ENCODE measurements around the gene SLC22A23.

The SLC22A23 gene

GRCh38 chr6:3351829-3352524, 104.9 kb downstream of the SLC22A23 start:
- no peak for DNase-seq (ENCODE audit: low read depth)

- no peak for DNase-seq (ENCODE audit: low read depth)
Observed at GRCh38 chr6:3351105-3351676, 105.7 kb downstream of the SLC22A23 start.

- DNase-seq (ENCODE audit: low read depth): no peak
Observed at GRCh38 chr6:3350252-3350796, 106.5 kb downstream of the SLC22A23 start.

- no peak for DNase-seq (ENCODE audit: low read depth)
Observed at GRCh38 chr6:3349388-3350251, 107.2 kb downstream of the SLC22A23 start.

- no peak for DNase-seq (ENCODE audit: low read depth)
Observed at GRCh38 chr6:3348821-3349220, 108.0 kb downstream of the SLC22A23 start.

GRCh38 chr6:3347826-3348225, 109.0 kb downstream of the SLC22A23 start:
- DNase-seq (ENCODE audit: low read depth): no peak

GRCh38 chr6:3347247-3347646, 109.6 kb downstream of the SLC22A23 start:
- no peak for DNase-seq (ENCODE audit: low read depth)

GRCh38 chr6:3346476-3346875, 110.4 kb downstream of the SLC22A23 start:
- DNase-seq (ENCODE audit: low read depth): no peak

GRCh38 chr6:3345836-3346235, 111.0 kb downstream of the SLC22A23 start:
- DNase-seq (ENCODE audit: low read depth): no peak

- DNase-seq (ENCODE audit: low read depth): no peak
Observed at GRCh38 chr6:3343089-3343883, 113.6 kb downstream of the SLC22A23 start.

- no peak for DNase-seq (ENCODE audit: low read depth)
Observed at GRCh38 chr6:3341467-3341866, 115.4 kb downstream of the SLC22A23 start.

- DNase-seq (ENCODE audit: low read depth): no peak
Observed at GRCh38 chr6:3340894-3341293, 116.0 kb downstream of the SLC22A23 start.

GRCh38 chr6:3340358-3340802, 116.5 kb downstream of the SLC22A23 start:
- no peak for DNase-seq (ENCODE audit: low read depth)

- no peak for DNase-seq (ENCODE audit: low read depth)
Observed at GRCh38 chr6:3339811-3340210, 117.0 kb downstream of the SLC22A23 start.

GRCh38 chr6:3337521-3338350, 119.1 kb downstream of the SLC22A23 start:
- DNase-seq (ENCODE audit: low read depth): no peak

GRCh38 chr6:3336859-3337515, 119.9 kb downstream of the SLC22A23 start:
- no peak for DNase-seq (ENCODE audit: low read depth)

- DNase-seq (ENCODE audit: low read depth): no peak
Observed at GRCh38 chr6:3336066-3336786, 120.6 kb downstream of the SLC22A23 start.

- DNase-seq (ENCODE audit: low read depth): no peak
Observed at GRCh38 chr6:3335169-3335568, 121.7 kb downstream of the SLC22A23 start.

- DNase-seq (ENCODE audit: low read depth): no peak
Observed at GRCh38 chr6:3334555-3334954, 122.3 kb downstream of the SLC22A23 start.

GRCh38 chr6:3333263-3333662, 123.6 kb downstream of the SLC22A23 start:
- no peak for DNase-seq (ENCODE audit: low read depth)

All from CMK (cell line).